HG02970 (cell line): ENCODE data around the gene STK10.

Experiments
- ATAC-seq: cut with Tn5 transposase; IDR thresholded peaks from one replicate; pipeline ENCODE4 v1.9.1; 2021; ENCODE audit warnings: mild to moderate bottlenecking, moderate library complexity, moderate number of reproducible peaks; ENCODE audit not compliant: unreplicated experiment, low FRiP score

Gene STK10

GRCh38 chr5:172111852-172112225, 76.2 kb downstream of the STK10 start:
- no peak for ATAC-seq

- ATAC-seq: peak; percentile 59
Observed at GRCh38 chr5:172110921-172111851, 76.8 kb downstream of the STK10 start.

- no peak for ATAC-seq
Observed at GRCh38 chr5:172110260-172110815, 77.7 kb downstream of the STK10 start.

- ATAC-seq: no peak
Observed at GRCh38 chr5:172109749-172110148, 78.3 kb downstream of the STK10 start.

GRCh38 chr5:172107571-172107970, 80.5 kb downstream of the STK10 start:
- ATAC-seq: no peak

- ATAC-seq: no peak
Observed at GRCh38 chr5:172106511-172107356, 81.3 kb downstream of the STK10 start.

- ATAC-seq: no peak
Observed at GRCh38 chr5:172105811-172106210, 82.2 kb downstream of the STK10 start.

GRCh38 chr5:172104801-172105701, 83.0 kb downstream of the STK10 start:
- no peak for ATAC-seq

GRCh38 chr5:172104021-172104420, 84.0 kb downstream of the STK10 start:
- no peak for ATAC-seq

- no peak for ATAC-seq
Observed at GRCh38 chr5:172102913-172103626, 85.0 kb downstream of the STK10 start.

- ATAC-seq: no peak
Observed at GRCh38 chr5:172102218-172102870, 85.7 kb downstream of the STK10 start.

- no peak for ATAC-seq
Observed at GRCh38 chr5:172101547-172102217, 86.3 kb downstream of the STK10 start.

- ATAC-seq: no peak
Observed at GRCh38 chr5:172098883-172099282, 89.1 kb downstream of the STK10 start.

- no peak for ATAC-seq
Observed at GRCh38 chr5:172098046-172098445, 90.0 kb downstream of the STK10 start.

GRCh38 chr5:172097356-172097755, 90.7 kb downstream of the STK10 start:
- no peak for ATAC-seq

GRCh38 chr5:172096207-172096940, 91.7 kb downstream of the STK10 start:
- no peak for ATAC-seq

GRCh38 chr5:172095368-172096206, 92.4 kb downstream of the STK10 start:
- no peak for ATAC-seq
